HEK293T (cell line): ENCODE results near the gene FCN3.
"Not testable (repeated sequence)": the region's sequence is repeated elsewhere in the genome, so short reads cannot be mapped to it uniquely, and the experiment has no call there.

Experiments
- CTCF ChIA-PET: fragments of 350-600 bp; formaldehyde crosslinking; extraction: SDS; loops from one replicate; lab custom pipeline; 2021; ENCODE audit warnings: antibody characterized with exemption, inconsistent platforms; lab: Yijun Ruan, JAX
- POLR2A ChIA-PET: fragments of 350-600 bp; formaldehyde crosslinking; extraction: SDS; loops from one replicate; lab custom pipeline; 2020; ENCODE audit warnings: antibody characterized with exemption, inconsistent platforms; lab: Yijun Ruan, JAX
- DNase-seq: peaks from one replicate; pipeline ENCODE4 v3.0.0; 2012; ENCODE audit warnings: mixed read lengths; ENCODE audit errors: extremely low spot score
- ARNT ChIP-seq: fragments of 450-650 bp; IDR thresholded peaks from 2 replicates; pipeline ENCODE4 v1.6.1; 2017; ENCODE audit warnings: mild to moderate bottlenecking
- BHLHE40 ChIP-seq: fragments of 450-650 bp; IDR thresholded peaks from 2 replicates; pipeline ENCODE4 v1.6.1; 2016; ENCODE audit warnings: mild to moderate bottlenecking, moderate library complexity, borderline replicate concordance
- CTBP1 ChIP-seq: fragments of 450-650 bp; IDR thresholded peaks from 2 replicates; pipeline ENCODE4 v1.6.1; 2016; ENCODE audit warnings: borderline replicate concordance
- ELF4 ChIP-seq: fragments of 450-650 bp; IDR thresholded peaks from 2 replicates; pipeline ENCODE4 v1.6.1; 2017; ENCODE audit warnings: antibody characterized with exemption
- FOXA1 ChIP-seq: fragments of 450-650 bp; IDR thresholded peaks from 2 replicates; pipeline ENCODE4 v1.6.1; 2016; ENCODE audit warnings: mild to moderate bottlenecking
- FOXK2 ChIP-seq: fragments of 450-650 bp; IDR thresholded peaks from 2 replicates; pipeline ENCODE4 v1.6.1; 2016; ENCODE audit warnings: mild to moderate bottlenecking
- FOXM1 ChIP-seq: fragments of 450-650 bp; IDR thresholded peaks from 2 replicates; pipeline ENCODE4 v1.6.1; 2017; ENCODE audit warnings: mild to moderate bottlenecking, borderline replicate concordance
- HDGF ChIP-seq: fragments of 450-650 bp; IDR thresholded peaks from 2 replicates; pipeline ENCODE4 v1.6.1; 2017; ENCODE audit warnings: antibody characterized with exemption, borderline replicate concordance
- L3MBTL2 ChIP-seq: fragments of 450-650 bp; conservative IDR thresholded peaks from 2 replicates; pipeline ENCODE4 v1.6.1; 2016; ENCODE audit warnings: mild to moderate bottlenecking
- LEF1 ChIP-seq: fragments of 450-650 bp; IDR thresholded peaks from 2 replicates; pipeline ENCODE4 v1.6.1; 2017; ENCODE audit warnings: mild to moderate bottlenecking, borderline replicate concordance
- NFRKB ChIP-seq: fragments of 450-650 bp; IDR thresholded peaks from 2 replicates; pipeline ENCODE4 v1.6.1; 2016; ENCODE audit warnings: mild to moderate bottlenecking, moderate library complexity
- SP1 ChIP-seq: fragments of 450-650 bp; IDR thresholded peaks from 2 replicates; pipeline ENCODE4 v1.6.1; 2017
- SUZ12 ChIP-seq: fragments of 450-650 bp; IDR thresholded peaks from 2 replicates; pipeline ENCODE4 v1.6.1; 2016; ENCODE audit warnings: mild to moderate bottlenecking
- TARDBP ChIP-seq: fragments of 450-650 bp; IDR thresholded peaks from 2 replicates; pipeline ENCODE4 v1.6.1; 2016
- ZNF384 ChIP-seq: fragments of 450-650 bp; IDR thresholded peaks from 2 replicates; pipeline ENCODE4 v1.6.1; 2016
- TF ChIP-seq, protein P1 (sequence below): fragments of 450-650 bp; IDR thresholded peaks from 2 replicates; pipeline ENCODE4 v1.6.1; 2016

The FCN3 gene

DNA sequence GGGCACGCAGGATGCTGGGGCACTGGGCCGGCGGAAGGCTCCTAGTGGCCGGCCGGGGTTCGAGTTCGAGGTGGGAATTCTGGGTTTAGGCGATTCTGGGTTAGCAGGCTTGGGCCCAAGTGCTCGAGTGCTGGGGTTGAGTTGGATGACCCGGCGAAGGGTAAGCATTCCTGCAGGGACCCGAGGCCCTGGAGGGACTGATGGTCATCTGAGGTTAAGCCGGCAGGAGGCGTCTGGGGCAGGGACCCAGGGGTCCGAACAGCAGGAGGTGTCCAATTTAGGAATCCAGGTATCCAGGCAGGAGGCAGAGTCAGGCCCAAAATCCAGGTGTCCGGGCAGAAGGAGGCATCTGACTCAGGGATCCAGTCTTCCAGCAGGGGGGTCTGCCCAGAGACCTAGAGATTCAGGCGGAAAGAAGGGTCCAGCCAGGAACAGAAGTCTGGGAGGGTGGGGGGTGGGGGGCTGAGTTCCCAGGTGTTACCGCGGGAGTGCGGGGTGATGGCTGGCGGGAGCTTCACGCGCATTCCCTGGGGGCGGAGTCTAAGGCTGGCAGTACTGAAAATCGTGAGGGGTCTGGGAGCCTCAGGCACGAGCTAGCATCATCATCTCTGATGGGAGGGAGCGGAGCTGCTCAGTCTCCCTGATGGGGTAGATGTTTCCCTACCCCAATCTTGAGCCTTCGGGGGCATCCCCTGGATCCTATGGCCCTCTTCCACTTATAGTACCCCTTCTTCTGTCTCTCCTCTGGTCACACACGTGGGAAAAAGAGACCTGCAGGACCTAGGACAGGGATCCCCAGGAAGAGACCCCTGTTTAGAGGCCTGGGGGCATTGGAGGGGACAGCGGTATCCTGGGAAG lies 18.4 kb upstream of the FCN3 start:
- TF ChIP-seq L3MBTL2 (no peak), FOXM1 (no peak), ELF4 (no peak), BHLHE40 (no peak), SP1 (no peak), ZNF384 (no peak), CTBP1 (no peak), FOXA1 (no peak), HDGF (no peak), TARDBP (no peak), ARNT (no peak), NFRKB (no peak), SUZ12 (no peak), LEF1 (no peak), FOXK2 (no peak)
- TF ChIP-seq, protein P1, sequence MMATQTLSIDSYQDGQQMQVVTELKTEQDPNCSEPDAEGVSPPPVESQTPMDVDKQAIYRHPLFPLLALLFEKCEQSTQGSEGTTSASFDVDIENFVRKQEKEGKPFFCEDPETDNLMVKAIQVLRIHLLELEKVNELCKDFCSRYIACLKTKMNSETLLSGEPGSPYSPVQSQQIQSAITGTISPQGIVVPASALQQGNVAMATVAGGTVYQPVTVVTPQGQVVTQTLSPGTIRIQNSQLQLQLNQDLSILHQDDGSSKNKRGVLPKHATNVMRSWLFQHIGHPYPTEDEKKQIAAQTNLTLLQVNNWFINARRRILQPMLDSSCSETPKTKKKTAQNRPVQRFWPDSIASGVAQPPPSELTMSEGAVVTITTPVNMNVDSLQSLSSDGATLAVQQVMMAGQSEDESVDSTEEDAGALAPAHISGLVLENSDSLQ = no peak
- DNase-seq = peak; percentile 27
- ChIA-PET POLR2A (no interaction called here), CTCF (interaction anchor here (0.9 to 1.0 kb wide), 2 partner anchors 36 to 270 kb away, joined by 3 read pairs; no protein-coding TSS in a partner anchor)

DNA sequence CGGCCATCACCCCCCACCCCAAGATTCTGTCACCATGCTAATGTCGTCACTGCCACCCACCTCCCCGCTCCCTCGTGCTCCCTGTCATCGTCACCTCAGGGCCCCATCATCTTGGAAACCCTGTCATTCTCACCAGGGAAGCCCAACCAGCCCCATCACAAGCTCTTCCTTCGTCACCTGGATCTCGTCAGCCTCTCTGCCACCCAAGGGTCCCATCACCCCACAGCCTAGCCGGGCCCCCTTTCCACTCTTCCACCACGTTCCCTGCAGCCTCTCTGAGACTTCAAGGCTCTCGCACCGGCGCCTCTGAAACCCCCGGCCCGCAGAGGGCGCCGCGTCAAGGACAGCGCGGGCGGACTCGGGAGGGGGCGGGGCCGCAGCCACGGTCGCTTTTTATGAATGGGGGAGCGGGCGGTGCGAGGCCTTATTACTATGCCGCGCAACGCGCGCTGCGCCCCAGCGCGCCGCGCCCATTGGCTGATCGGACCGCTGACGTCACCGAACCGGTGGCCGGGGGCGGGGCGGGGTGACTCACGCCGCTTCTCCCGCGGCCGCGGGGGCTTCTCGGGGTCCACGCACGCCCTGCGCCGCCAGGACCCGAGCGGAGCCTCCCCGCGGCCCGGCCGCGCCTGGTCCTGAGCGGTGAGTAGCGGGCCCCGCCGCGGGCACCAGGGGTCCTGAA lies 17.6 kb upstream of the FCN3 start, which contains the start of gene GPR3:
TSS of gene GPR3 (plus strand) at position 527 of the 682 bp plus-strand sequence. CDS start 1,177 bp downstream, outside the sequence.
- peak; percentile 95 for DNase-seq
- ChIA-PET POLR2A (no interaction called here), CTCF (interaction anchor here (1.1 to 2.2 kb wide), 3 partner anchors 23 to 96 kb away, joined by 5 to 7 read pairs (median 6); no protein-coding TSS in a partner anchor)
- TF ChIP-seq ELF4 = no peak
- TF ChIP-seq FOXK2 = no peak
- peak; percentile 50; the same call in 1 of the 2 replicates for TF ChIP-seq L3MBTL2
- TF ChIP-seq HDGF = no peak

DNA sequence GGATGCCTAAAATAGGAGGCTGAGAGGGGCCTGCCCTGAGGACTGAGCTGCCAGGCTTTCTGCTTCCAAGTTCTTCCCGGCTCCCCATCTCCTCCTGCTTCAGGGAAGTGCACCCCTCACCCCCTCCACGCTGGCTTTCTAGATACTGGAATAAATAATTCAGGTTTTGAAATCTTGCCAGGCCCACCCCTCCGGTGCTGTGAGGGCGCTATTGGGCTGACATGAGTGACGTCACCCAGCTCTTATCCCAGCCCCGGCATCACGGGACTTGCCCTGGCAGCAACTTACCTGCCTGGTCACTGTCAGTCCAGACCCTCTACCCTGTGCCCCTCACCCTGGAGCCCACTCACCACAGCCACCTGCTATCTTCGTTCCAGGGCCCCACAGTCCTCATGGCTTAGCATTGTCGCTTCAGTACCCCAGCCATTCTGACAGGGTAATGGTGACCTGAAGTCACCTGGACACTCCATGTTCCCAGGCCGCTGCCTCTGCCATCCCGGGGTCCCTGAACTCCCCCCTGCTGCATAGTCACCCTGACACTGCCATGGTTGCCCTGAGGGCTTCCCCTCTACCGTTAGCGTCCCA lies 17.0 kb upstream of the FCN3 start:
- no peak for DNase-seq
- POLR2A ChIA-PET = interaction anchor here (1.6 kb wide), 1 partner anchor 25 kb away, joined by 5 read pairs; the partner anchor contains the start of gene MAP3K6
- TF ChIP-seq FOXK2 (no peak), SP1 (no peak), L3MBTL2 (no peak), HDGF (no peak), ELF4 (no peak), SUZ12 (no peak), CTBP1 (no peak), BHLHE40 (no peak), NFRKB (no peak), ARNT (no peak), LEF1 (no peak), TARDBP (no peak), ZNF384 (no peak), FOXA1 (no peak), FOXM1 (no peak)
- TF ChIP-seq, protein P1 = no peak
- CTCF ChIA-PET = interaction anchor here (0.6 to 2.2 kb wide), 5 partner anchors 15 to 96 kb away, joined by 3 to 7 read pairs (median 5); partner anchors contain the start of gene MAP3K6

DNA sequence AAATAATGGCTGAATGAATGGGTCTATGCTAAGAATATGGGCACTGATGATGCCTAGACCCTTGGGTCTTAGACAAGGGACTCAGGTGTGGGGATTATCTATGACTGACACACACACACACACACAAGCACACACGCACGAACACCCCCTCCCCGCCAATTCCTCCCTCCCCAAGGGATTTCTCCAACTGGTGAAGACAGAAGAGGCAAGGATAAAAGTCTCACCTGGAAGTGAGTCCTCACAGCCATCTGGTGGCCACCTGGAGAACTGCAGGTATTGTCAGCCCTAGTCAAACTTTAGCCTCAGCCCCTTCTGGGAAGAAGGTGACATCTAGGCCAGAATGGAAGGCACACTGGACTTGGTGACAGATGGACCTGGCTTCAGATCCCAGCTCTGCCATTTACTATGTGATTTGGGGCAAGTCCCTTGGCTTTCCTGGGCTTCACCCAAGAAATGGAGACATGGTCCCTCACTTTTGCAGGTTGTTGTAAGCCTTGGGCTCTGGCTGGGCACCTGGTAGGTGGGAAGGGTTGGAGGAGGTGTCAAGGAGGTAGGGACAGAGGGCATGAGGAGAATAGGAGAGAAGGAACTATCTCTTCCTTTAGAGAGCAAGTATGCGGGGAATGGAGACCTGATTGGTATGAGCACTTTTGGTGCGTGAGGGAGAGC lies 13.8 kb upstream of the FCN3 start:
- peak; percentile 64 for DNase-seq
- CTCF ChIA-PET = interaction anchor here (0.9 to 3.0 kb wide), 5 partner anchors 11 to 218 kb away, joined by 3 to 10 read pairs (median 8); no protein-coding TSS in a partner anchor
- TF ChIP-seq BHLHE40 (no peak), FOXM1 (no peak), ELF4 (no peak), LEF1 (no peak), ZNF384 (no peak), L3MBTL2 (no peak), HDGF (no peak)
- POLR2A ChIA-PET = interaction anchor here (2.8 kb wide), 1 partner anchor 22 kb away, joined by 15 read pairs; the partner anchor contains the start of gene MAP3K6

DNA sequence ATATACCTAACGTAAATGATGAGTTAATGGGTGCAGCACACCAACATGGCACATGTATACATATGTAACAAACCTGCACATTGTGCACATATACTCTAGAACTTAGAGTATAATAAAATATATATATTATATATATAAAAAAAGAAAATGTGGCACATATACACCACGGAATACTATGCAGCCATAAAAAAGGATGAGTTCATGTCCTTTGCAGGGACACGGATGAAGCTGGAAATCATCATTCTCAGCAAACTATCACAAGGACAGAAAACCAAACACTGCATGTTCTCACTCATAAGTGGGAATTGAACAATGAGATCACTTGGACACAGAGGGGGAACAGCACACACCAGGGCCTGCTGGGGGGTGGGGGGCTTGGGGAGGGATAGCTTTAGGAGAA lies 10.2 kb upstream of the FCN3 start:
- DNase-seq, CTCF ChIA-PET, POLR2A ChIA-PET: not testable (repeated sequence)

DNA sequence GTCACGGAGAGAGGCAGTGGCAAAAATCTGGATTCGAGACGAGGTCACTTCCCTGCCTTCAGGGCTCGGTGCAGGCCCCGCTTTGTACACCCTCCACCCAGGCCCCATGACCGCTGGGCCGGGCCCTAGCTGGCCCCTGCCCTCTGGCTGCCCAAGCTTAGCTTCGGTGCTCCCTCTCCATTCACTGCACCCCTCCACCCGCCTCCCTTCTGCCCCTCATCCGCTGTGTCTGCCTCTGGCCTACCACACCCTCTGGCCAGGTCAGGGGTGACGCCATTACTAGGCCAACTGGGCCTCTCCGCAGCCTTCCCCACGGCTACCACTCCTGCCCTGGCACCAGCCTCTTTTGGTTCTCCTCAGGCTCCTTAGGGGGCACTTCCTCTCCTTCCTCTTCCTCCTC lies 9.0 kb upstream of the FCN3 start:
- TF ChIP-seq ELF4 (no peak), SP1 (no peak), FOXM1 (no peak)
- TF ChIP-seq, protein P1 = no peak
- ChIA-PET CTCF (interaction anchor here (0.6 to 2.6 kb wide), 2 partner anchors 18 to 156 kb away, joined by 7 to 8 read pairs; partner anchors contain the start of gene MAP3K6), POLR2A (no interaction called here)
- no peak for DNase-seq
